NCI-H1694 (cell line): ENCODE measurements around the gene ZC3H13.

Source experiments
- DNase-seq: peaks from one replicate; lab custom pipeline; 2025; lab: John Stamatoyannopoulos, UW

The ZC3H13 gene

GRCh38 chr13:46052319-46053161 lies at the start of gene ZC3H13:
ZC3H13 (minus strand) TSS chr13:46052746; CDS start chr13:46045507, 7,239 bp downstream.
- DNase-seq: peak; percentile 94

- DNase-seq: no peak
Observed at GRCh38 chr13:46102255-46102605, 49.7 kb upstream of the ZC3H13 start.

- DNase-seq: no peak
Observed at GRCh38 chr13:46101484-46102254, 49.1 kb upstream of the ZC3H13 start.

GRCh38 chr13:46101002-46101401 lies 48.5 kb upstream of the ZC3H13 start:
- DNase-seq: no peak

- DNase-seq: no peak
Observed at GRCh38 chr13:46100191-46100815, 47.8 kb upstream of the ZC3H13 start.

- DNase-seq: no peak
Observed at GRCh38 chr13:46097663-46098062, 45.1 kb upstream of the ZC3H13 start.

GRCh38 chr13:46097015-46097414 lies 44.5 kb upstream of the ZC3H13 start:
- DNase-seq: no peak

- no peak for DNase-seq
Observed at GRCh38 chr13:46094478-46094877, 41.9 kb upstream of the ZC3H13 start.

- DNase-seq: no peak
Observed at GRCh38 chr13:46088821-46089562, 36.4 kb upstream of the ZC3H13 start.

- no peak for DNase-seq
Observed at GRCh38 chr13:46087481-46087880, 34.9 kb upstream of the ZC3H13 start.

- DNase-seq: no peak
Observed at GRCh38 chr13:46086985-46087384, 34.4 kb upstream of the ZC3H13 start.

GRCh38 chr13:46086421-46086922 lies 33.9 kb upstream of the ZC3H13 start:
- DNase-seq: no peak

- no peak for DNase-seq
Observed at GRCh38 chr13:46085737-46086136, 33.2 kb upstream of the ZC3H13 start.

- DNase-seq: no peak
Observed at GRCh38 chr13:46082324-46082723, 29.8 kb upstream of the ZC3H13 start.

- DNase-seq: no peak
Observed at GRCh38 chr13:46079770-46080169, 27.2 kb upstream of the ZC3H13 start.

- DNase-seq: no peak
Observed at GRCh38 chr13:46077265-46077664, 24.7 kb upstream of the ZC3H13 start.

GRCh38 chr13:46076827-46077226 lies 24.3 kb upstream of the ZC3H13 start:
- DNase-seq: no peak

- DNase-seq: no peak
Observed at GRCh38 chr13:46075811-46076210, 23.3 kb upstream of the ZC3H13 start.

- no peak for DNase-seq
Observed at GRCh38 chr13:46071590-46072249, 19.2 kb upstream of the ZC3H13 start.

GRCh38 chr13:46063292-46063691 lies 10.7 kb upstream of the ZC3H13 start:
- DNase-seq: no peak

- DNase-seq: no peak
Observed at GRCh38 chr13:46062185-46062584, 9.6 kb upstream of the ZC3H13 start.
